Epithelial cell of esophagus (primary cell): ENCODE results near the gene ATP1A3.

Experiments used
- DNase-seq: peaks from one replicate; pipeline ENCODE4 v3.0.0; 2010; ENCODE audit warnings: low read depth
- H3K4me3 ChIP-seq: 2 replicates; pipeline ENCODE4 v1.5.1; 2011; ENCODE audit warnings: mild to moderate bottlenecking, low read length, control low read depth
- TF ChIP-seq, protein P1 (sequence below): IDR thresholded peaks from 2 replicates; pipeline ENCODE4 v1.5.1; 2011; ENCODE audit warnings: low read depth, mild to moderate bottlenecking, low read length, control low read depth, inconsistent platforms; ENCODE audit not compliant: insufficient read depth; ENCODE audit errors: missing control alignments

The ATP1A3 gene

DNA sequence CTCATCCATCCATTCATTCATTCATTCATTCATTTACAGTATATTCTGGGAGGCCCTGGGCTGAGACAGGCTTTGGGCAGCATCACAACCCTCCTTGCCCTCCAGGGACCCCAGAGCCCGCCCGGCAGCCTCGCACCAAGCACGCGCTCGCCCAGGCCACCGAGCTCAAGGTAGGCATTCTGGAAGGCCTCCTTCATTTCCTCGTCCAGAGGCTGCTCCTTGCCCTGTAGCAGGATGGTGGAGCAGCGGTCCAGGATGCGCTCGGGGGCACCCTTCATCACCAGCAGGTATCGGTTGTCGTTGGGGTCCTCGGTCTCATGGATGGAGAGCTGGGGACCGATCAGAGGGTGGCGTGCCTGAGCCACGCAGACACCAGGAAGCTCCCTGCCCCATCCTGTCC, 15.6 kb downstream of the ATP1A3 start:
- H3K4me3 ChIP-seq = no peak overlapping the region
- DNase-seq = no peak
- TF ChIP-seq, protein P1, sequence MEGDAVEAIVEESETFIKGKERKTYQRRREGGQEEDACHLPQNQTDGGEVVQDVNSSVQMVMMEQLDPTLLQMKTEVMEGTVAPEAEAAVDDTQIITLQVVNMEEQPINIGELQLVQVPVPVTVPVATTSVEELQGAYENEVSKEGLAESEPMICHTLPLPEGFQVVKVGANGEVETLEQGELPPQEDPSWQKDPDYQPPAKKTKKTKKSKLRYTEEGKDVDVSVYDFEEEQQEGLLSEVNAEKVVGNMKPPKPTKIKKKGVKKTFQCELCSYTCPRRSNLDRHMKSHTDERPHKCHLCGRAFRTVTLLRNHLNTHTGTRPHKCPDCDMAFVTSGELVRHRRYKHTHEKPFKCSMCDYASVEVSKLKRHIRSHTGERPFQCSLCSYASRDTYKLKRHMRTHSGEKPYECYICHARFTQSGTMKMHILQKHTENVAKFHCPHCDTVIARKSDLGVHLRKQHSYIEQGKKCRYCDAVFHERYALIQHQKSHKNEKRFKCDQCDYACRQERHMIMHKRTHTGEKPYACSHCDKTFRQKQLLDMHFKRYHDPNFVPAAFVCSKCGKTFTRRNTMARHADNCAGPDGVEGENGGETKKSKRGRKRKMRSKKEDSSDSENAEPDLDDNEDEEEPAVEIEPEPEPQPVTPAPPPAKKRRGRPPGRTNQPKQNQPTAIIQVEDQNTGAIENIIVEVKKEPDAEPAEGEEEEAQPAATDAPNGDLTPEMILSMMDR = no peak

DNA sequence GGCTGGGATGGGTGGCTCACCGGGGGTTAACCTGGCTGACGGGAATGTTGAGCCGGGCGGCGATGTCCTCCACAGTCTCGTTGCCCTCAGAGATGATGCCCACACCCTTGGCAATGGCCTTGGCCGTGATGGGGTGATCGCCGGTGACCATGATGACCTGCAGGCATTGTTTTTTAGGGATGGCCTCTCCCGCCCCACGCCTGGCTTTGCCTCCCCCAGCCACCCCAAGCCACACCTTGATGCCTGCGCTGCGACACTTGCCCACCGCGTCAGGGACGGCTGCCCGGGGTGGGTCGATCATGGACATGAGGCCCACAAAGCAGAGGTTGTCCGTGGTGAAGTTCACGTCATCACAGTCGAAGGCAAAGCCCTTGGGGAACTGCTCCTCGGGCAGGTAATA, 16.1 kb downstream of the ATP1A3 start:
- no peak for DNase-seq
- H3K4me3 ChIP-seq = no peak overlapping the region
- TF ChIP-seq, protein P1 = no peak

DNA sequence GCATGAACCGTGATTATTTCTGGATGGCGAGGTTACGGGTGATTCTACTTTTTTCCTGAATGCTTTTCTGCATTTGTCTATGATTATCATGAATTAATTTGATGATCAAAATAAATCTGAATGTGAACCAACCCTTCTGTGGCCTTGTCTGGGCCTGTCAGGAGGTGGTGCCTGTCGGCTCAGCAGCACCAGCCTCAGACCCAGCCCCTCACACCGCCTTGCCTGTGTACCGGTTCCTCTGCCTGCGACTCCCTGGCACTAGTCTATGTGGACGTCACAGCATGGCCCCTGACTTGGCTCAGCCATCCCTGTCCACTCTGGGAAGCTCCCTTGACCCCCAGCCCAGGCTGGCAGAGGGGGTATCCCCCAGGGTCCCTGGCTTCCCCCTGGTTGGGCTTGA, 19.4 kb downstream of the ATP1A3 start:
- TF ChIP-seq, protein P1 = no peak
- no peak overlapping the region for H3K4me3 ChIP-seq
- DNase-seq = peak; percentile 55

DNA sequence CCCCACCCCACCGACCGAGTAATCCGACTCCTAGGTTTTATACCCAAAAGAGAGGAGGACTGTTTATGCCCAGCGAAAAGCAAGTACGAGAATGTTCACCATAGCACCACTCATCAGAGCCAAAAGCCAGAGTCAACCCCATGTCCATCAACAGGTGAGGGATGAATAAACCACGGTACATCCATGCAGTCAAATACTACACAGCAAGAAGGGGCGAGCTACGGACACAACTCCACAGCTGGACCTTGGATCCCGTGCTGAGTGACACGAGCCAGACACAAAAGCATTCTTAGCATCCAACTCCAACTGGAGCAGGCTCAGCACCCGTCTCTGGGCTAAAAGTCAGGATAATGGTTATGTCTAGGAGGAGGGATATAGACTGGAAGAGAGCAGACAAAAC, 22.7 kb downstream of the ATP1A3 start:
- H3K4me3 ChIP-seq = no peak overlapping the region
- TF ChIP-seq, protein P1 = no peak
- no peak for DNase-seq

DNA sequence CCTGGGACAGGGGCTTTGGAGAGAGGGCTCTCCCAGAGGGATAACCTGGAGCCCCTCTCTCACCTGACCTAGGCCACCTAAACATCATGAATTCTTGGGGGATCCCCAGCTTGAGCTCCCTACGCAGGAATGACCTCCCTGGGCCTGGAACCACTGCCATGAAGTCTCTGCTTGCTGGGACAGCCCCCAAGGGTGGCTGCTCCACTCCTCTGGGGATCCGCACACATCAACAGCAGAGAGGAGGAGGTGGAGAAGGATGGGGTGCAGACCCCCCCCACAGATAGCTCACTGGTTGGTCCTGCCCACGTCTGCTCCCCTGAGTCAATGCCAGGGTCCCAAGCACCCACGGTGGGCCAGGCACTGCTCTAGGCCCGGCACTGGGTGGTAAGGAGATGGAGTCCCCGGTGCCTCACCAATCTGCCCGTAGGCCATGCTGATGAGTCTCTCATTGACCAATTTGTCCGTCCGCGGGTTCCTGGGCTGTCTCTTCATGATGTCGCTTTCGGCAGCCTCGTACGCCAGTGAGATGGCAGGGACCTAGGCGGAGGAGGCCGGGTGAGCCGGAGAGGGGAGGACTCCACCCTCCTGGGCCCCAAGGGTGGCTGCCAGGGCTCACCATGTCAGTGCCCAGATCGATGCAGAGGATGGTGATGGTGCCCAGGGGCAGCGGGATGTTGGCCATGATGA, 24.1 kb downstream of the ATP1A3 start:
- TF ChIP-seq, protein P1 = no peak
- DNase-seq = no peak
- no peak overlapping the region for H3K4me3 ChIP-seq

DNA sequence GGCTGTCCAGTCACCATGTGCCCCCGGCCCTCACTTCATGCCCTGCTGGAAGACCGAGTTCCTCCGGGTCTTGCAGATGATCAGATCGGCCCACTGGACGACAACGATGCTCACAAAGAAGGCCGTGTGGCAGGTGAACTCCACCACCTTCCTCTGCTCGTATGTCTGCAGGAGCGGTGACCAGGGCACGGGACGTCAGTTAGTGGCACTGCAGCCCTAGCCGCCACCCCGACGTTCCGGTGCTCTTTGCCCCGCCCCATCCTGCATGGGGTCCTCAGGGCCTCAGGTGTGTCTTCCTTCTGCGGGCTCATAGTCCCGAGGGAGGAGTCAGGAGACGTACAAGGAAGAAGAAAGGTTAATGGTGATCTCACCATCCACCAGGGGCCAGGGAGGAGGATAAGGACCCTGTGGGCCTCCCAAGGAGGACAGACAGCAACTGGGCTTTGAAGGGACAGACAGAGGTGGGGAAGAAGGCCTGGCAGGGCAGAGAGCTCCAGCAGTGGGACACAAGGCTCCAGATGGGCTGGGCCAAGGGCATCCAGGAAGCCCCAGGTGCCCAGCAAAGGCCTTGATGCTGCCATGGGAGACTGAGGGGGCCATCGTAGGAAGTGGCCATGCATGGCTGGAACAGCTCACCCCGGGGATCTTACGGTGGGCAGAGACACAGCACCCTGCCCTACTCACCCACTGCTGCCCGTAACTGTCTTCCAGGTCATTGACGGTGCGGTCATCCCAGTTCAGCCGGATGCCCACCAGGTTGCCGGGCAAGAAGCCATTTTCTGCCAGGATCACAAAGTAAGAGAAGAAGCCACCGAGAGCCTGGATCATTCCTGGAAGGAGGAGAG, 25.1 kb downstream of the ATP1A3 start:
- TF ChIP-seq, protein P1 = no peak
- DNase-seq = no peak
- H3K4me3 ChIP-seq = no peak overlapping the region
